DOHH2 (cell line): ENCODE measurements around the gene TMEM203.

ENCODE experiments used
- H3F3A ChIP-seq: fragments of 200-600 bp; sonication (generic), shearing (Covaris generic); 2 replicates; pipeline ENCODE4 v1.6.0; 2016; ENCODE audit warnings: antibody characterized with exemption, mild to moderate bottlenecking; ENCODE audit not compliant: control insufficient read depth, insufficient read depth
- H3K27ac ChIP-seq: fragments of 200-600 bp; sonication (generic); 2 replicates; pipeline ENCODE4 v1.5.1; 2014; ENCODE audit warnings: low read depth, mild to moderate bottlenecking, low read length, moderate library complexity
- H3K27me3 ChIP-seq: fragments of 200-600 bp; sonication (generic); 2 replicates; pipeline ENCODE4 v1.6.1; 2014; ENCODE audit warnings: mild to moderate bottlenecking, low read length, mixed read lengths; ENCODE audit not compliant: control insufficient read depth
- H3K36me3 ChIP-seq: fragments of 200-600 bp; sonication (generic); 2 replicates; pipeline ENCODE4 v1.6.1; 2014; ENCODE audit warnings: mild to moderate bottlenecking, low read length, moderate library complexity, mixed read lengths; ENCODE audit not compliant: control insufficient read depth
- H3K4me1 ChIP-seq: fragments of 200-600 bp; sonication (generic); 2 replicates; pipeline ENCODE4 v1.6.1; 2014; ENCODE audit warnings: mild to moderate bottlenecking, low read length, mixed read lengths; ENCODE audit not compliant: control insufficient read depth
- H3K4me2 ChIP-seq: fragments of 200-600 bp; sonication (generic); 2 replicates; pipeline ENCODE4 v1.6.0; 2014; ENCODE audit warnings: mild to moderate bottlenecking, low read length, moderate library complexity
- H3K4me3 ChIP-seq: fragments of 200-600 bp; sonication (generic); 2 replicates; pipeline ENCODE4 v1.5.1; 2014; ENCODE audit warnings: mild to moderate bottlenecking, low read length, mixed read lengths
- H3K79me2 ChIP-seq: fragments of 200-600 bp; sonication (generic); 2 replicates; pipeline ENCODE4 v1.6.1; 2014; ENCODE audit warnings: mild to moderate bottlenecking, low read length, mixed read lengths; ENCODE audit not compliant: control insufficient read depth
- H3K9me2 ChIP-seq: fragments of 200-600 bp; sonication (generic); replicated peaks from 2 replicates; pipeline ENCODE4 v1.6.1; 2014; ENCODE audit warnings: mild to moderate bottlenecking, low read length, mixed read lengths; ENCODE audit not compliant: control insufficient read depth
- H3K9me3 ChIP-seq: fragments of 200-600 bp; sonication (generic); 2 replicates; pipeline ENCODE4 v1.6.1; 2014; ENCODE audit warnings: antibody characterized with exemption, low read length, mixed read lengths; ENCODE audit not compliant: control insufficient read depth, insufficient read depth
- H4K20me1 ChIP-seq: fragments of 200-600 bp; sonication (generic); 2 replicates; pipeline ENCODE4 v1.6.0; 2014; ENCODE audit warnings: low read depth, mild to moderate bottlenecking, antibody characterized with exemption, low read length, moderate library complexity; ENCODE audit not compliant: control insufficient read depth, insufficient read depth
- EZH2phosphoT487 ChIP-seq: fragments of 200-600 bp; sonication (generic); IDR thresholded peaks from 2 replicates; pipeline ENCODE4 v1.6.1; 2017; ENCODE audit warnings: borderline replicate concordance, mild to moderate bottlenecking, antibody characterized with exemption, low read length, moderate library complexity, mixed read lengths
- TF ChIP-seq, protein P1 (sequence below): fragments of 200-600 bp; sonication (generic); IDR thresholded peaks from one replicate; pipeline ENCODE4 v1.5.1; 2014; ENCODE audit warnings: antibody characterized with exemption, mild to moderate bottlenecking, low read depth, low read length; ENCODE audit not compliant: poor library complexity, severe bottlenecking

The TMEM203 gene

GRCh38 chr9:137178939-137179630 lies 26.4 kb downstream of the TMEM203 start:
- H4K20me1 ChIP-seq = peaks cover 5% of the 10 kb centered on the region; the same call in 1 of the 2 replicates
- peaks cover 38% of the 10 kb centered on the region for H3K36me3 ChIP-seq
- TF ChIP-seq, protein P1, sequence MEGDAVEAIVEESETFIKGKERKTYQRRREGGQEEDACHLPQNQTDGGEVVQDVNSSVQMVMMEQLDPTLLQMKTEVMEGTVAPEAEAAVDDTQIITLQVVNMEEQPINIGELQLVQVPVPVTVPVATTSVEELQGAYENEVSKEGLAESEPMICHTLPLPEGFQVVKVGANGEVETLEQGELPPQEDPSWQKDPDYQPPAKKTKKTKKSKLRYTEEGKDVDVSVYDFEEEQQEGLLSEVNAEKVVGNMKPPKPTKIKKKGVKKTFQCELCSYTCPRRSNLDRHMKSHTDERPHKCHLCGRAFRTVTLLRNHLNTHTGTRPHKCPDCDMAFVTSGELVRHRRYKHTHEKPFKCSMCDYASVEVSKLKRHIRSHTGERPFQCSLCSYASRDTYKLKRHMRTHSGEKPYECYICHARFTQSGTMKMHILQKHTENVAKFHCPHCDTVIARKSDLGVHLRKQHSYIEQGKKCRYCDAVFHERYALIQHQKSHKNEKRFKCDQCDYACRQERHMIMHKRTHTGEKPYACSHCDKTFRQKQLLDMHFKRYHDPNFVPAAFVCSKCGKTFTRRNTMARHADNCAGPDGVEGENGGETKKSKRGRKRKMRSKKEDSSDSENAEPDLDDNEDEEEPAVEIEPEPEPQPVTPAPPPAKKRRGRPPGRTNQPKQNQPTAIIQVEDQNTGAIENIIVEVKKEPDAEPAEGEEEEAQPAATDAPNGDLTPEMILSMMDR = no peak
- TF ChIP-seq EZH2phosphoT487 = no peak
- H3K4me1 ChIP-seq = peaks cover 12% of the 10 kb centered on the region
- no peaks in the 10 kb centered on the region for H3K79me2 ChIP-seq
- no peak overlapping the region for H3K4me3 ChIP-seq
- no peaks in the 10 kb centered on the region for H3K9me2 ChIP-seq
- no peaks in the 10 kb centered on the region for H3K9me3 ChIP-seq
- no peaks in the 10 kb centered on the region for H3K27me3 ChIP-seq
- H3K4me2 ChIP-seq = no peak overlapping the region
- peaks cover 7% of the 10 kb centered on the region for H3F3A ChIP-seq
- no peak overlapping the region for H3K27ac ChIP-seq

DNA sequence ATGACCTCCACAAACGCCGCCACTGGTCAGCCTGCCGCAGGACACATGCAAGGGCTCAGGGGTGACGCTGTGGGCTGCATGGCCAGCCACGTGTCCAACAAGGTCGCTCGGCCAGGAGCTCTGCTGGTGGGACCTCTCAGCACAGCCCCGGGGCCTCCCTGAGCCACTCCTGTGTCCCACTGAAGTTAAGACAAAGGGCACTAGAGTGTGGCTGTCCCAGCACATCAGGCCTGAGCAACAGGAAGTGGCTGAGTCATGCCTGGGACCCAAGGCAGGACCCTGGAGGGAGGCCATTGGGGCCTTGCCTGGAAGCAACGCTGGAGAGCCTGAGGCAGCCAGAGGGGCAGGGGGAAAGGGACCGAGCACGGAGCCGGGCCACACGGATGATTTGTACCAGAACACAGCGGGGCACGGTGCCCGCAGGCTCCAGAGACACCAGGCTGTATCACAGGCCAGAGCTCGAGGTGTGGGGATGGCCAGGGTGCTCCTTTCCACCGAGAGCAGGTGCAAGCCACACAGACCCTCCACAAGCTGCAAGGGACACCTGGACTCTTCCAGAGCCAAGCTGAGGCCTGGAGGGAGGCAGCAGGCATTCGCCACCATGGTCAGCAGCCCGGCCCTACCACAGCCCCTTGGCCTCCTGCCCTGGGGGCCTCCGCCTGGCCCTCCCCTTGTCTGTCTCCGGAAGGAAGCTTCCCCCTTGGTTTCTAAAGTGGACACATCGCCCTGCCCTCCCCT lies 27.1 kb downstream of the TMEM203 start:
- Histone ChIP-seq H3K4me3 (no peak overlapping the region), H3K27me3 (no peaks in the 10 kb centered on the region), H3K4me1 (peaks cover 19% of the 10 kb centered on the region), H3K27ac (no peak overlapping the region), H3K4me2 (no peak overlapping the region), H3K9me2 (no peaks in the 10 kb centered on the region), H3F3A (peaks cover 7% of the 10 kb centered on the region), H3K36me3 (peaks cover 32% of the 10 kb centered on the region), H4K20me1 (peaks cover 5% of the 10 kb centered on the region; the same call in 1 of the 2 replicates), H3K79me2 (no peaks in the 10 kb centered on the region), H3K9me3 (no peaks in the 10 kb centered on the region)
- no peak for TF ChIP-seq EZH2phosphoT487
- TF ChIP-seq, protein P1 = no peak

GRCh38 chr9:137176302-137177182 lies 28.9 kb downstream of the TMEM203 start:
- no peaks in the 10 kb centered on the region for H3K9me3 ChIP-seq
- peaks cover 24% of the 10 kb centered on the region for H3K4me1 ChIP-seq
- no peaks in the 10 kb centered on the region for H3K9me2 ChIP-seq
- no peaks in the 10 kb centered on the region for H3K79me2 ChIP-seq
- H3K27ac ChIP-seq = no peak overlapping the region
- H4K20me1 ChIP-seq = peaks cover 5% of the 10 kb centered on the region; the same call in 1 of the 2 replicates
- no peak for TF ChIP-seq EZH2phosphoT487
- TF ChIP-seq, protein P1 = peak; percentile 55
- H3K36me3 ChIP-seq = peaks cover 20% of the 10 kb centered on the region
- no peak overlapping the region for H3K4me3 ChIP-seq
- H3F3A ChIP-seq = peaks cover 7% of the 10 kb centered on the region
- H3K4me2 ChIP-seq = no peak overlapping the region
- H3K27me3 ChIP-seq = no peaks in the 10 kb centered on the region
